H1 (cell line): Measurements from ENCODE around the gene SLC22A23. TPM values are rescaled to one million over a fixed set of nuclear protein-coding genes. Genes with fewer than 3 reads are reported as not detected.

Source experiments
- GTF2F1 ChIP-seq: IDR thresholded peaks from 2 replicates; pipeline ENCODE4 v1.6.1; 2012; ENCODE audit warnings: low read depth, low read length, improper control_type of control experiment, borderline replicate concordance
- NRF1 ChIP-seq: IDR thresholded peaks from 2 replicates; pipeline ENCODE4 v1.6.1; 2011; ENCODE audit warnings: mild to moderate bottlenecking, low read depth, low read length, improper control_type of control experiment
- polyA plus RNA-seq, 7 experiments: library from polyadenylated mRNA; depleted of rRNA in 3 of 7; stranded (reverse) in 5 of 7; unstranded in 2 of 7; fragments of >200 nt in 5 of 7; fragments of 200-250 nt in 2 of 7; gene quantifications; 1 replicate in 5 of 7; 2 replicates in 1 of 7; 4 replicates in 1 of 7; pipeline versions ENCODE4 v1.2.1 to v1.2.3, GENCODE V29; 2011 to 2013; ENCODE audit warnings: missing spikeins in 2 of 7, mixed read lengths in 2 of 7
- total RNA-seq: library from RNA; stranded (reverse); fragmentation: NEBNext Ultra II Directional; extraction: Animal tissue kit (Norgen Biotek cat#: 25700); gene quantifications from 2 replicates; pipeline ENCODE4 v1.2.1, GENCODE V29; 2021

Gene SLC22A23
- total and polyA plus RNA-seq, 2 of the 8 experiments (the other 6 are each of a cell fraction or from before 2014, with no cell fraction given) = 9.9 to 38.4 TPM

DNA sequence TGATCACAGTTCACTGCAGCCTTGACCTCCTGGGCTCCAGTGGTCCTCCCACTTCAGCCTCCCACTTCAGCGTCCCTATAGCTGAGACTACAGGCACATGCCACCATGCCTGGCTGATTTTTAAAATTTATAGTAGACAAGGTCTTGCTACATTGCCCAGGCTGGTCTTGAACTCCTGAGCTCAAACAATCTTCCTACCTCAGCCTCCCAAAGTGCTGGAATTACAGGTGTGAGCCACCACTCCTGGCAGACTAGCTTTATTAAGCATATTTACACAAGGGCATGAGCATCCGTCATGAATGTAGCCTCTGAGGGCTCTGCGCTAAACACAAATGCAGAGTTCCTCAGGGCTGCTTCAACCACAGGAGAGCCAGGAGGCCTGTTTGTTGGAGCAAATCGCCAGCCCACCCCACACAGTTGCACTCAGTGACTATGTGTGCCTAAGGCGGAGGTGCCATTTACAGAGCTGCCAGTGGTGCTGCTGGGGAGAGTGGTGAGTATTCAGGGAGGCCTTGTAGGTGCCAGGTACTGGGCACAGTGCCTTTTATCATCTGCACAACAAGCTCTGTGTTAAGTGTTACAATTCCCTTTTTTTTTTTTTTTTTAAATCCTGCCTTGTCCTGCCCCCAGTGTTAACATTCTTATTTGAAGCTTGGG lies 119.9 kb downstream of the SLC22A23 start (continued):
- TF ChIP-seq GTF2F1 (no peak), NRF1 (no peak)
